RWPE2 (cell line): Measurements from ENCODE around the gene DOK3.

Source experiments
- ATAC-seq: fragments of 200-7000 bp; cut with Tn5 transposase; 3 replicates; pipeline ENCODE4 v1.9.1; 2021; ENCODE audit warnings: low read depth
- DNase-seq: peaks from one replicate; pipeline ENCODE4 v3.0.0-alpha.2; 2020; ENCODE audit warnings: low spot score
- H3K27ac ChIP-seq: fragments of 450-650 bp; 2 replicates; pipeline ENCODE4 v1.5.1; 2017; ENCODE audit warnings: mild to moderate bottlenecking; ENCODE audit not compliant: poor library complexity, severe bottlenecking
- H3K27me3 ChIP-seq: fragments of 250-450 bp; sonication (Bioruptor Pico); 2 replicates; pipeline ENCODE4 v1.5.1; 2021; ENCODE audit warnings: mild to moderate bottlenecking, moderate library complexity; ENCODE audit not compliant: insufficient read depth, poor library complexity, severe bottlenecking
- H3K36me3 ChIP-seq: fragments of 250-450 bp; sonication (Bioruptor Pico); 2 replicates; pipeline ENCODE4 v1.5.1; 2020; ENCODE audit warnings: low read depth, mild to moderate bottlenecking, moderate library complexity
- H3K4me1 ChIP-seq: fragments of 250-450 bp; sonication (Bioruptor Pico); 2 replicates; pipeline ENCODE4 v1.5.1; 2021; ENCODE audit warnings: mild to moderate bottlenecking, moderate library complexity; ENCODE audit not compliant: insufficient read depth, poor library complexity, severe bottlenecking
- H3K4me3 ChIP-seq: fragments of 250-450 bp; sonication (Bioruptor Pico); 2 replicates; pipeline ENCODE4 v1.5.1; 2021; ENCODE audit warnings: mild to moderate bottlenecking, moderate library complexity; ENCODE audit not compliant: severe bottlenecking
- H3K9me3 ChIP-seq: fragments of 250-450 bp; sonication (Bioruptor Pico); 2 replicates; pipeline ENCODE4 v1.5.1; 2021; ENCODE audit warnings: mild to moderate bottlenecking, moderate library complexity; ENCODE audit not compliant: severe bottlenecking
- TF ChIP-seq, protein P1 (sequence below): fragments of 450-650 bp; IDR thresholded peaks from one replicate; pipeline ENCODE4 v1.5.1; 2017; ENCODE audit warnings: mild to moderate bottlenecking, moderate library complexity; ENCODE audit not compliant: poor library complexity, severe bottlenecking

Gene DOK3

GRCh38 chr5:177509381-177509951, at the start of gene DOK3:
TSS of gene DOK3 (minus strand) at chr5:177509826. CDS start at chr5:177509540, 286 bp downstream.
- no peaks in the 10 kb centered on the region for H3K9me3 ChIP-seq
- H3K27ac ChIP-seq = no peak within 1 kb of the TSS
- no peaks in the 10 kb centered on the region for H3K4me1 ChIP-seq
- ATAC-seq (0 out of 3 replicates have a peak, but pooled peaks have one; percentile 4), DNase-seq (no peak)
- H3K4me3 ChIP-seq = no peak within 1 kb of the TSS
- TF ChIP-seq, protein P1, sequence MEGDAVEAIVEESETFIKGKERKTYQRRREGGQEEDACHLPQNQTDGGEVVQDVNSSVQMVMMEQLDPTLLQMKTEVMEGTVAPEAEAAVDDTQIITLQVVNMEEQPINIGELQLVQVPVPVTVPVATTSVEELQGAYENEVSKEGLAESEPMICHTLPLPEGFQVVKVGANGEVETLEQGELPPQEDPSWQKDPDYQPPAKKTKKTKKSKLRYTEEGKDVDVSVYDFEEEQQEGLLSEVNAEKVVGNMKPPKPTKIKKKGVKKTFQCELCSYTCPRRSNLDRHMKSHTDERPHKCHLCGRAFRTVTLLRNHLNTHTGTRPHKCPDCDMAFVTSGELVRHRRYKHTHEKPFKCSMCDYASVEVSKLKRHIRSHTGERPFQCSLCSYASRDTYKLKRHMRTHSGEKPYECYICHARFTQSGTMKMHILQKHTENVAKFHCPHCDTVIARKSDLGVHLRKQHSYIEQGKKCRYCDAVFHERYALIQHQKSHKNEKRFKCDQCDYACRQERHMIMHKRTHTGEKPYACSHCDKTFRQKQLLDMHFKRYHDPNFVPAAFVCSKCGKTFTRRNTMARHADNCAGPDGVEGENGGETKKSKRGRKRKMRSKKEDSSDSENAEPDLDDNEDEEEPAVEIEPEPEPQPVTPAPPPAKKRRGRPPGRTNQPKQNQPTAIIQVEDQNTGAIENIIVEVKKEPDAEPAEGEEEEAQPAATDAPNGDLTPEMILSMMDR = no peak
- H3K36me3 ChIP-seq = peaks cover 45% of the 10 kb centered on the region
- no peaks in the 10 kb centered on the region for H3K27me3 ChIP-seq

DNA sequence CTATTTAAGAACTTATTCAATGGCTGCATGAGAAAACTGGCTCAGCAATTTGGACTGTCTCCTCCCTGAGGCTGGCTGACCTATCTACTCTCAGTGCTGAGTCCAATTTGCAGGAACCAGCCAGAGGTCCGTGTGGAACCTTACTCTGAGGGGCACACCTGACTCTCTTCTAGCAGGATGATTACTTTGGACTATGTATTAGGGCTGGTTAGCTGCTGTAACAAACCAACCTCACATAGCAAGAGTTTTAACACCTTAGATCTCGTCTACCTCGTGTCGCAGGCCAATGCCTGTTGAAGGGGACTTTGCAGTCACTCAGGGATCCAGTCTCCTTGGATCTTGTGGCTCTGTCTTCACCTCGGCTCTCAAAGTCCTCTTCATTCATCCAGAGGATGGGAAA, 48.2 kb upstream of the DOK3 start:
- H3K27ac ChIP-seq = no peak overlapping the region
- TF ChIP-seq, protein P1 = no peak

DNA sequence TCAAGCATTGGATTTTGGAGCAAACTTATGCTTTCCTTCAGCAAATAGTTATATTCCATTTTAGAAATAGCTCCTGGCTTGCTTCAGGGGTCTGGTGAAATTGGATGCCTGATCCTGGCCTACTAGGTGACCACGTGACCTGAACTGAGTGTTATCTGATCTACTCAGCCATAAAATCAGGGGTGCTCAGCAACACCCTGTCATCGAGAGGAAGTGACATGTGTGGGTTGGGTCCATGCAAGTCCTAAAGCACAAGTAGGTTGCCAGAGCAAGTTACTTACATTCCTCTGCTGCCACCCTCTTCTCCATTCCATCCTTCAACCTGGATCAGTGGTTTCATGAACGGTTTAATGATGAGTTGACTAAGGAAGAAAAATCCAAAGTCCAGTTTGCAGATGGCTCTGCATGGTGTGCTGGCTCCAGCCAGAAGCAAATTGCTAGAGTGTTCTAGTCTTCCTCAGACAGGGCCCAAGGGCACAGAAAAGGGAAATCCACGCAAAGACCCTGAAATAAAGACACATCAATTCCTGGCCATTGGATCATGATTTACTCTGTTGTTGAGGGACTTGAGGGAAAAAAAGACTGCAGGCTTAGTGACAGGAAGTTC, 47.5 kb upstream of the DOK3 start:
- Histone ChIP-seq H3K4me1 (peaks cover 9% of the 10 kb centered on the region), H3K27ac (no peak overlapping the region), H3K4me3 (no peak overlapping the region), H3K9me3 (peaks cover 3% of the 10 kb centered on the region), H3K36me3 (peaks cover 7% of the 10 kb centered on the region), H3K27me3 (no peaks in the 10 kb centered on the region)
- ATAC-seq (no peak), DNase-seq (no peak)
- TF ChIP-seq, protein P1 = no peak

More for the DNA sequence above, 48.2 kb upstream of the DOK3 start:
- Histone ChIP-seq H3K36me3 (peaks cover under 1% of the 10 kb centered on the region), H3K4me1 (peaks cover 9% of the 10 kb centered on the region), H3K9me3 (peaks cover 4% of the 10 kb centered on the region), H3K27me3 (no peaks in the 10 kb centered on the region), H3K4me3 (no peak overlapping the region)
- DNase-seq = no peak
- no peak for ATAC-seq

GRCh38 chr5:177555665-177556064, 46.0 kb upstream of the DOK3 start:
- no peaks in the 10 kb centered on the region for H3K27me3 ChIP-seq
- H3K27ac ChIP-seq = no peak overlapping the region
- peaks cover 20% of the 10 kb centered on the region for H3K36me3 ChIP-seq
- peaks cover 9% of the 10 kb centered on the region for H3K4me1 ChIP-seq
- no peak for DNase-seq
- H3K9me3 ChIP-seq = no peaks in the 10 kb centered on the region
- no peak for ATAC-seq
- no peak overlapping the region for H3K4me3 ChIP-seq
- TF ChIP-seq, protein P1 = no peak

- H3K27me3 ChIP-seq = no peaks in the 10 kb centered on the region
- peaks cover 9% of the 10 kb centered on the region for H3K4me1 ChIP-seq
- DNase-seq (no peak), ATAC-seq (no peak)
- no peak overlapping the region for H3K27ac ChIP-seq
- peaks cover 20% of the 10 kb centered on the region for H3K36me3 ChIP-seq
- TF ChIP-seq, protein P1 = no peak
- H3K4me3 ChIP-seq = no peak overlapping the region
- H3K9me3 ChIP-seq = no peaks in the 10 kb centered on the region
These were observed 45.6 kb upstream of the DOK3 start for GRCh38 chr5:177555228-177555627.
